ENCODE data around the gene HIRA. TPM values are rescaled to one million over a fixed set of nuclear protein-coding genes. Genes with fewer than 3 reads are reported as not detected.
A peak's percentile ranks its signal among the peaks of the same experiment; 100 is the strongest.

Gene HIRA
- total and polyA plus RNA-seq, 9 of the 15 experiments (the other 6 are each of a cell fraction or from before 2014, with no cell fraction given): 0.96 to 132 (median 58.4) TPM

DNA sequence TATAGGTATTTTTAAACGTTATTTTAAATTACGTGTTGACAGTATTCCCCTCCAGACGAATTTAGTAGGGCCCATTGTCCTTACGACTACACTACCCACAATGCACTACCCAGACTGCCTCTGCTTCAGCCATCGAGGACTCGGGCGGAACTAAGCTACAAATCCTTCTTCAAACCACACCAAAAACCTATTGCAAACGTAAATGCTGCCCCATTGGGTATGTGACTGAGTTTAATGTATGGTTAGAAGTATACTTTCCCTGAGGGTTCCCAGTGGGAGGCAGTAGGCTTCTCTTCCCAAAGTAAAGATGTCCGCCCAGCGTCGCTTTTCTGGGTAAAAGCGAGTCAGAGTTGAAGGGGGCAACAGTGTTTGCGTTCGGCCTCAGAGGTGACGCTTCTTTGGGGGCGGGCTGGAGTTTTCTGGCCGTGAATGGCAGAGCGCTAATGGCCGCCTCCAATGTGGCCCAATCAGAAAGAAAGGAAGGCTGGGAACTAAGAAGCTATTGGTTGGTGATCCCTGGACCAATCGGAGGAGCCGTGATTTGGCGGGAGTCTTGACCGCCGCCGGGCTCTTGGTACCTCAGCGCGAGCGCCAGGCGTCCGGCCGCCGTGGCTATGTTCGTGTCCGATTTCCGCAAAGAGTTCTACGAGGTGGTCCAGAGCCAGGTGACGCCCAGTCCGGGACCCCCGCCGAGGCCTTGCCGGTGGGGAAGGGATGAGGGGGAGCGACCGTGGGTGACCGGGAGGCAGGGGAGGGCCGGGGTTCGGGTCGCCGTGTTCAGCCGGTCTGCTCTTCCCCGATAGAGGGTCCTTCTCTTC, 48.0 kb upstream of the HIRA start, which contains the start of gene CDC45 (continued):
- TF ChIP-seq KLF16 (IDR thresholded peaks at IDR 0.05) (no peak), NFRKB (IDR thresholded peaks at IDR 0.05; ENCODE audit: low read depth) (no peak), ZNF764 (CRISPR knock-in tag; IDR thresholded peaks at IDR 0.05; ENCODE audit: low read depth) (peak; percentile 64), TSC22D4 (tag; IDR thresholded peaks at IDR 0.05) (no peak), CHD1 (IDR thresholded peaks at IDR 0.05; ENCODE audit: low read length) (peak; percentile 94), RFX5 (IDR thresholded peaks at IDR 0.05; ENCODE audit: low read depth, low read length) (peak; percentile 70; the same call in 1 of the 2 replicates), ZNF316 (IDR thresholded peaks at IDR 0.05) (no peak), NFYB (IDR thresholded peaks at IDR 0.05; ENCODE audit: extremely low read depth, insufficient read length) (no peak), ZNF184 (CRISPR knock-in tag; IDR thresholded peaks at IDR 0.05) (no peak), NR2C1 (IDR thresholded peaks at IDR 0.05) (no peak), NR2C1 (tag; IDR thresholded peaks at IDR 0.05) (no peak), ZNF436 (CRISPR knock-in tag; IDR thresholded peaks at IDR 0.05) (0 out of 2 replicates have a peak, but pooled peaks have one; percentile 46), ETV6 (IDR thresholded peaks at IDR 0.05; ENCODE audit: borderline replicate concordance in 1 of 2, low read depth in 2 of 2, low read length in 1 of 2) (no peak), ETV6 (CRISPR knock-in tag; IDR thresholded peaks at IDR 0.05; ENCODE audit: borderline replicate concordance) (no peak), RCOR1 (IDR thresholded peaks at IDR 0.05; ENCODE audit: borderline replicate concordance in 1 of 2, low read depth in 2 of 2, low read length in 2 of 2) (peak; percentile 67 to 88), HOXB6 (CRISPR knock-in tag; IDR thresholded peaks at IDR 0.05; ENCODE audit: borderline replicate concordance) (peak; percentile 93; the same call in 1 of the 2 replicates), NCOA2 (IDR thresholded peaks at IDR 0.05; ENCODE audit: partially characterized antibody in 2 of 2) (no peak), CBFA2T3 (IDR thresholded peaks at IDR 0.05) (no peak), THRAP3 (IDR thresholded peaks at IDR 0.05; ENCODE audit: borderline replicate concordance) (no peak), ZSCAN32 (CRISPR knock-in tag; IDR thresholded peaks at IDR 0.05) (peak; percentile 83), ZNF76 (CRISPR knock-in tag; IDR thresholded peaks at IDR 0.05; ENCODE audit: borderline replicate concordance) (peak; percentile 97; the same call in 1 of the 2 replicates)
- TF ChIP-seq, protein P1, sequence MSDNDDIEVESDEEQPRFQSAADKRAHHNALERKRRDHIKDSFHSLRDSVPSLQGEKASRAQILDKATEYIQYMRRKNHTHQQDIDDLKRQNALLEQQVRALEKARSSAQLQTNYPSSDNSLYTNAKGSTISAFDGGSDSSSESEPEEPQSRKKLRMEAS (CRISPR knock-in tag; IDR thresholded peaks at IDR 0.05): no peak
- TF ChIP-seq, protein P2, sequence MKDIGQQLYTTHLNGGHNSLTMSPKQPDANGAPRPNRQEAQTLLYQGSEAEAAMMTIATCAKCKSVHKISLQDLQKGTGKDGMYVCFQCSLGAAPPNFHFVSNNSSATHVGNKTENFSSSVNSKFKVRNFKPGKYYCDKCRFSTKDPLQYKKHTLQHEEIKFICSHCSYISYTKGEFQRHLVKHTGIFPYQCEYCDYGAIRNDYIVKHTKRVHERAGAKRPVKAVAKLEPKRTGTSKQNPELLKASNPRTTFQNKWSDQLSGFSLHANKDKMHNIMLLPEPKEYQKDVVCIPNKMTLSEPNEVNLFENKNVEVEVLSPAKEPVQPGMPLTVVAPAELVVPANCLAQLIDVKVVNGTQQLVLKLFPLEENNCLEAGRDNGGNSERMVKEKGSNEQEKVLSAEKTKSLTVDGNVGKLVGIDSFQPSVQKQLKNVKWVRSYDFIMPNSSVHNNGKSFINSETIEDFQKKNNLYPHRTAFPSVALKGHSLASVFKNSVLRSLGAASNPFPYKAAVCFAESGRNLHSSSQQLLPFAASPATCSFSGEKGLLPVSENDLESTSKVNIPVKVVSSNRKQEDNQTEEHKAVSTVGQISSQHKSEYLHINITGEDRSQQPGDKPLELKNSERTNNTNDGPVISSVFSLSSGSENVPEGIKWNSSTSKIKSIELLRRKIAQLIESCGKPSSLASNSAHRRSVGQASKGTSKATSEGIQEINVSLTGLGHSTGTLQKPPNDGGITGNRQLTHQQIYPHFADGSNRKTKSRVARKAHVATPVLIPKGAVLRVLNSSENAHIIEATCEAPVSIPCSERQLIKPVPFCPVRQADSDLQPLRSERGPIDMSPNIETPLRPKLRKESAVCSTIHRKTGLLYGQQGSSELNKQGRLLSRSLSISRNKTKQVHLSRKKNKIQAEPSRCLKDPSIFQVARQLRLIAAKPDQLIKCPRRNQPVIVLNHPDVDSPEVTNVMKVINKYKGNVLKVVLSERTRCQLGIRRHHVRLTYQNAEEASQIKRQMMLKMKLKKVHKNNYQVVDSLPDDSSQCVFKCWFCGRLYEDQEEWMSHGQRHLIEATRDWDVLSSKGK (CRISPR knock-in tag; IDR thresholded peaks at IDR 0.05): no peak
